Measurements from ENCODE around the gene BCAS4. TPM values are rescaled to one million over a fixed set of nuclear protein-coding genes. Genes with fewer than 3 reads are reported as not detected.

Gene BCAS4
- total RNA-seq = 1 to 10 TPM; 6.3 to 6.6 TPM

GRCh38 chr20:50794846-50795634 is at the start of gene BCAS4:
Gene BCAS4 (plus strand): TSS chr20:50795061. CDS start chr20:50795084, 23 bp downstream.
- POLR2A ChIA-PET = interaction anchor here (0.8 to 6.5 kb wide), 10 partner anchors 9 to 187 kb away, joined by 3 to 134 read pairs (median 4); partner anchors contain the start of genes ADNP, DPM1 and MOCS3
- no peaks in the 10 kb centered on the region for H3K9me3 Mint-ChIP-seq
- DNase-seq = peak; percentile 87
- no peaks in the 10 kb centered on the region for H3K36me3 Mint-ChIP-seq (ENCODE audit: low read depth)
- H3K4me3 Mint-ChIP-seq = peak within 1 kb of the TSS; percentile 81
- CTCF ChIA-PET = interaction anchor here (0.5 to 11.6 kb wide), 50 partner anchors 9 to 604 kb away, joined by 3 to 289 read pairs (median 5); partner anchors contain the start of genes ADNP, CEBPB, DPM1 and MOCS3
- H3K4me1 Mint-ChIP-seq = peaks cover 26% of the 10 kb centered on the region
- H3K27ac Mint-ChIP-seq = peak within 1 kb of the TSS; percentile 55
- H3K27me3 Mint-ChIP-seq = no peaks in the 10 kb centered on the region

GRCh38 chr20:50745634-50746137 is 49.2 kb upstream of the BCAS4 start:
- H3K4me3 Mint-ChIP-seq = no peak overlapping the region
- H3K4me1 Mint-ChIP-seq = peaks cover 33% of the 10 kb centered on the region
- H3K9me3 Mint-ChIP-seq = no peaks in the 10 kb centered on the region
- POLR2A ChIA-PET = no interaction called here
- peak overlapping the region; percentile 9 for H3K27ac Mint-ChIP-seq
- H3K36me3 Mint-ChIP-seq (ENCODE audit: low read depth) = peaks cover 15% of the 10 kb centered on the region
- H3K27me3 Mint-ChIP-seq = no peaks in the 10 kb centered on the region
- CTCF ChIA-PET = interaction anchor here (0.7 to 1.4 kb wide), 2 partner anchors 45 to 157 kb away, joined by 3 to 5 read pairs; no protein-coding TSS in a partner anchor
- DNase-seq = no peak

GRCh38 chr20:50746138-50746940 is 48.5 kb upstream of the BCAS4 start:
- Mint-ChIP-seq H3K27me3 (no peaks in the 10 kb centered on the region), H3K36me3 (ENCODE audit: low read depth) (peaks cover 15% of the 10 kb centered on the region), H3K4me3 (no peak overlapping the region), H3K4me1 (peaks cover 28% of the 10 kb centered on the region), H3K9me3 (no peaks in the 10 kb centered on the region), H3K27ac (peak overlapping the region; percentile 37)
- DNase-seq = no peak
- ChIA-PET POLR2A (no interaction called here), CTCF (interaction anchor here (0.7 to 1.4 kb wide), 3 partner anchors 45 to 158 kb away, joined by 3 to 5 read pairs (median 3); no protein-coding TSS in a partner anchor)

GRCh38 chr20:50747275-50747674 is 47.6 kb upstream of the BCAS4 start:
- H3K27ac Mint-ChIP-seq = peak overlapping the region; percentile 63
- peaks cover 27% of the 10 kb centered on the region for H3K4me1 Mint-ChIP-seq
- ChIA-PET POLR2A (no interaction called here), CTCF (interaction anchor here (1.2 to 1.3 kb wide), 2 partner anchors 121 to 211 kb away, joined by 3 to 4 read pairs; partner anchors contain the start of genes DPM1 and MOCS3)
- H3K9me3 Mint-ChIP-seq = no peaks in the 10 kb centered on the region
- no peak for DNase-seq
- H3K4me3 Mint-ChIP-seq = peak overlapping the region; percentile 47
- H3K36me3 Mint-ChIP-seq (ENCODE audit: low read depth) = peaks cover 15% of the 10 kb centered on the region
- no peaks in the 10 kb centered on the region for H3K27me3 Mint-ChIP-seq

DNA sequence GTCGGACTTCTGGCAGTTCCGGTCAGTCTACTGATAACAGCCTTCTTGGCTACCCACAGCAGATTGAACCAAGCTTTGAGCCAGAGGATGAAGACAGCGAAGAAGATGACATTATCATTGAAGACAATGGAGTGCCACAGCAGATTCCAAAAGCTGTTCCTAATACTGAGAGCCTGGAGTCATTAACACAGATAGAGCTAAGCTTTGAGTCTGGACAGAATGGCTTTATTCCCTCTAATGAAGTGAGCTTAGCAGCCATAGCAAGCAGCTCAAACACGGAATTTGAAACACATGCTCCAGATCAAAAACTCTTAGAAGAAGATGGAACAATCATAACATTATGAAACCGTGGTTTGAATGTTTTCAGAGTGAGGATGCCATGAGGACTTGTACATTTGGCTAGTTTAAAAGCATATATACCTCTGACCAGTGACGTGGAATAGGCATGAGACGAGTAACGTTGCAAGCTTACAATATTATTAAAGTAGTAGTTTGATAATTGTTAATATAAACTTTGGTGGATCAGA is 44.7 kb upstream of the BCAS4 start:
- Mint-ChIP-seq H3K4me1 (peaks cover 23% of the 10 kb centered on the region), H3K4me3 (no peak overlapping the region), H3K27me3 (no peaks in the 10 kb centered on the region), H3K9me3 (no peaks in the 10 kb centered on the region), H3K36me3 (ENCODE audit: low read depth) (peaks cover 14% of the 10 kb centered on the region), H3K27ac (no peak overlapping the region)
- ChIA-PET POLR2A (no interaction called here), CTCF (interaction anchor here (0.6 to 2.6 kb wide), 18 partner anchors 12 to 567 kb away, joined by 3 to 29 read pairs (median 6); partner anchors contain the start of gene BCAS4)
- no peak for DNase-seq

GRCh38 chr20:50753152-50753551 is 41.7 kb upstream of the BCAS4 start:
- Mint-ChIP-seq H3K4me1 (peaks cover under 1% of the 10 kb centered on the region), H3K4me3 (no peak overlapping the region), H3K9me3 (no peaks in the 10 kb centered on the region), H3K27ac (no peak overlapping the region), H3K27me3 (no peaks in the 10 kb centered on the region), H3K36me3 (ENCODE audit: low read depth) (peaks cover 4% of the 10 kb centered on the region)
- ChIA-PET POLR2A (no interaction called here), CTCF (interaction anchor here (0.7 to 1.7 kb wide), 2 partner anchors 10 to 41 kb away, joined by 4 to 9 read pairs; partner anchors contain the start of gene BCAS4)
- DNase-seq = no peak

DNA sequence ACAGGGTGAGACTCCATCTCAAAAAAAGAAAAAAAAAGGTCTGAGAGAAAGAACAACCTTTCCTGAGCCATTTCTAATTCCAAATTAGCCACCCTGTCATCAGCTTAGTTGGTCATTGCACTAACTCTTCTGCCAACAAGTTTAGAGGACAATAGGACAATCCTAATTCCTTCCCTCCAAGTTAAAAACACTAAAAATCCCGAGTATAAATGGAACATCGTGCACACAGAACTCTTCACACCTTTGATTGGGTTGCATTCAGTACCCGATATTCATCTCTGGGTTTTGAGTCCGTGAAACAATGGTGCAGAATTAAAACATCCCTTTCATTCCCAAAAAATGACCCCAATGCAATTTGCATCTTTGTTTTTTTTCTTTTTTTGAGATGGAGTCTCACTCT is 40.4 kb upstream of the BCAS4 start:
- no peak overlapping the region for H3K4me3 Mint-ChIP-seq
- CTCF ChIA-PET = interaction anchor here (0.6 to 1.0 kb wide), 2 partner anchors 11 to 91 kb away, joined by 3 read pairs; no protein-coding TSS in a partner anchor
- no peaks in the 10 kb centered on the region for H3K9me3 Mint-ChIP-seq
- H3K27me3 Mint-ChIP-seq = no peaks in the 10 kb centered on the region
- no peak for DNase-seq
- POLR2A ChIA-PET = interaction anchor here (1.0 kb wide), 1 partner anchor 21 kb away, joined by 4 read pairs; no protein-coding TSS in a partner anchor
- peaks cover 4% of the 10 kb centered on the region for H3K36me3 Mint-ChIP-seq (ENCODE audit: low read depth)
- no peaks in the 10 kb centered on the region for H3K4me1 Mint-ChIP-seq
- H3K27ac Mint-ChIP-seq = no peak overlapping the region

- Mint-ChIP-seq H3K4me3 (no peak overlapping the region), H3K9me3 (no peaks in the 10 kb centered on the region), H3K27ac (no peak overlapping the region), H3K36me3 (ENCODE audit: low read depth) (no peaks in the 10 kb centered on the region), H3K27me3 (no peaks in the 10 kb centered on the region), H3K4me1 (no peaks in the 10 kb centered on the region)
- DNase-seq = no peak
- ChIA-PET POLR2A (interaction anchor here (0.6 kb wide), 1 partner anchor 30 kb away, joined by 3 read pairs; no protein-coding TSS in a partner anchor), CTCF (interaction anchor here (0.5 to 0.9 kb wide), 2 partner anchors 37 to 38 kb away, joined by 3 read pairs; partner anchors contain the start of gene BCAS4)
Measured at GRCh38 chr20:50756447-50756846, 38.4 kb upstream of the BCAS4 start.

DNA sequence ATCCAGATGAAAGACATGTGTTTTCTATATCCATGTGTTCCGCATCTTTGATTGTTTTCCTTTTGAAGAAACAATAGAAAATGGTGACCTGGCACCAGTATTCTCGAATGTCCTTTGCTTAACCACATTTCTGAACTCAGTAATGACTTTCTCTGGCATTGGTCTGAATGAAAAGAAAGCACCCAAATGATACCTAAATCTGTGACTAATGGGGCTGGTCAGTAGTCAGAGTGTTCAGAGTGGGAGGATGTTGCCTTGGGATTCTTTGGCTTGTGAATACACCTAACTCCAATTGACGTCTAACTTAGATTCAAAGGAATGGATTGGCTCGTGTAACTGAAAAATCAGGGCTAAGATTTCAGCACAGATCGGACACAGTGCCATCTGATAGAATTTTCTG is 36.4 kb upstream of the BCAS4 start:
- Mint-ChIP-seq H3K27me3 (no peaks in the 10 kb centered on the region), H3K27ac (no peak overlapping the region), H3K4me3 (no peak overlapping the region), H3K36me3 (ENCODE audit: low read depth) (no peaks in the 10 kb centered on the region), H3K4me1 (no peaks in the 10 kb centered on the region), H3K9me3 (no peaks in the 10 kb centered on the region)
- no peak for DNase-seq
- POLR2A ChIA-PET = no interaction called here
- CTCF ChIA-PET = no interaction called here

DNA sequence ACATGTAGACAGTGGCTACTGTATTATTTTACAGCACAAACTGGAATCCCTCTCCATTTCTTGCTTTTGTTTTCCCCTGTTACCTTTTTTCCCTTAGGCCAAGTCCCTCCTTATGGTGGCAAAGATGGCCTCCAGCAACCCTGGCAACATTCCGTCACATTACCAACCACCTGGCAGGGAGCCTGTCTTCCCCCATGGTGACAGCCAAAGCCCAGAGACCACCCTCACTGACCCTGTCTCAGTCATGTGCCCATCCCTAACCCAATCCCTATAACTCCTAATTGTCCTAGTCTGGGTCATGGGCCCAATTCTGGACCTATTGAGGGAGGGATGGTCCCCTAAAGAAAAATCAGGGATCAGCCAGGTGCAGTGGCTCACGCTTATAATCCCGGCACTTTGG is 35.9 kb upstream of the BCAS4 start:
- Mint-ChIP-seq H3K9me3 (no peaks in the 10 kb centered on the region), H3K36me3 (ENCODE audit: low read depth) (no peaks in the 10 kb centered on the region), H3K4me1 (no peaks in the 10 kb centered on the region), H3K27me3 (no peaks in the 10 kb centered on the region), H3K4me3 (no peak overlapping the region), H3K27ac (no peak overlapping the region)
- DNase-seq = no peak
- CTCF ChIA-PET = no interaction called here
- POLR2A ChIA-PET = no interaction called here

GRCh38 chr20:50759678-50760077 is 35.2 kb upstream of the BCAS4 start:
- CTCF ChIA-PET = no interaction called here
- Mint-ChIP-seq H3K36me3 (ENCODE audit: low read depth) (no peaks in the 10 kb centered on the region), H3K27me3 (no peaks in the 10 kb centered on the region), H3K4me3 (no peak overlapping the region), H3K9me3 (no peaks in the 10 kb centered on the region), H3K27ac (no peak overlapping the region), H3K4me1 (no peaks in the 10 kb centered on the region)
- POLR2A ChIA-PET = no interaction called here
- no peak for DNase-seq

DNA sequence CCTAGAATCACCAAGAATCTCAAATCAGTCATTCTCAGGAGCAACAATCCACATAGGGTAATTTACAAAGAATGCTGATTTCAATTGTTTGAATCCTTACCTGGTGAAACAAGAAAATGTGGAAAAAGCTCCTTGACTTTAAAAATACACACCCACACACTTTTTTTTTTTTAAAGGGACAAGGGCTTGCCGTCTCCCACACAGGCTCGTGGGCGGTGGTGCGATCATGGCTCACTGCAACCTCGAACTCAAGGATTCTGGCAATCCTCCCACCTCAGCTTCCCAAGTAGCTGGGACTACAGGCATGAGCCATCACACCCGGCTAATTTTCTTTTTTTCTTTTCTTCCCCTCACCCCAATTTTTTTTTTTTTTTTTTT is 32.8 kb upstream of the BCAS4 start:
- POLR2A ChIA-PET = no interaction called here
- Mint-ChIP-seq H3K9me3 (no peaks in the 10 kb centered on the region), H3K4me1 (no peaks in the 10 kb centered on the region), H3K4me3 (no peak overlapping the region), H3K27ac (no peak overlapping the region), H3K36me3 (ENCODE audit: low read depth) (no peaks in the 10 kb centered on the region), H3K27me3 (no peaks in the 10 kb centered on the region)
- CTCF ChIA-PET = interaction anchor here (0.7 to 1.6 kb wide), 3 partner anchors 12 to 80 kb away, joined by 3 to 4 read pairs (median 4); no protein-coding TSS in a partner anchor
- no peak for DNase-seq

Data from activated CD4-positive, alpha-beta memory T cell treated with anti-CD3 and anti-CD28 coated beads, Interleukin-2, amount 10 ng/mL, durations not matched to agents 7 days and 5 days (primary cell).